ENCODE results near the gene TMEM131.

TMEM131 gene

DNA sequence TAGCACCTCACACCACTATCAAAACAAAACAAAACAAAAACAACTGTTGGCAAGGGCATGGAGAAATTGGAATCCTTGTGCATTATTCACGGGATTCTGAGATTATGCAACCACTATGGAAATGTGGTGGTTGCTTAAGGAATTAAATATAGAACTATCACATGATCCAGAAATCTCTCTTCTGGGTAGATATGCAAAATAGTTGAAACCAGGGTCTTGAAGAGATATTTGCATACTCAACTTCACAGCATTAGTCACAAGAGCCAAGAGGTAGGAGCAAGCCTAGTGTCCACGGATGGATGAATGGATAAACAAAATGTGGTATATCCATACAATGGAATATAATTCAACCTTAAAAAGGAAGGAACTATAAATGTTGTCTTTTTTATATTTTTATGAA, 7.0 kb downstream of the TMEM131 start:
- no peak overlapping the region for H3K4me3 ChIP-seq (ENCODE audit: low read length)
- DNase-seq (ENCODE audit: low read depth) = peak; percentile 10
- no peak for TF ChIP-seq CTCF (conservative IDR thresholded peaks at IDR 0.05; ENCODE audit: low read length)

GRCh38 chr2:97985998-97986397, 9.8 kb downstream of the TMEM131 start:
- no peak overlapping the region for H3K4me3 ChIP-seq (ENCODE audit: low read length)
- no peak for DNase-seq (ENCODE audit: low read depth)
- TF ChIP-seq CTCF (conservative IDR thresholded peaks at IDR 0.05; ENCODE audit: low read length) = no peak

DNA sequence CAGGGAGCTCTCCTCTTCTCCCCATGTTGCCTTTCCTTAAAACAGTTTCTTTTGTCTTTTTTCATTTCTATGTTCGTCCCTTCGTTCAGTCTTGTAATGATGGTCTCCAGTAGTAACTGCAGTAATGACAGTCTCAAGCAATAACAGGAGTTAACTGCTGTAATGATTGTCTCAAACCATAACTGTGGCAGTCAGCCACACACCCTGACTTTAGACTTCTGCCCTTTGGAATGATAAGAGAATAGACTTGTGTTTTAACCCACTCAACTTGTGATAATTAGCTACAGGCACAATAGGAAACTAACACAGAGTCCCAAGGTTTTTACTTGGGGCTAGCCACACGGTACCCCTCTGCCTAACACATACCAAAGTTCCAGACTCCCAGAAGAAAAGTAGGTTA, 12.1 kb downstream of the TMEM131 start:
- no peak overlapping the region for H3K4me3 ChIP-seq (ENCODE audit: low read length)
- TF ChIP-seq CTCF (conservative IDR thresholded peaks at IDR 0.05; ENCODE audit: low read length) = no peak
- DNase-seq (ENCODE audit: low read depth) = no peak

- TF ChIP-seq CTCF (conservative IDR thresholded peaks at IDR 0.05; ENCODE audit: low read length) = no peak
- no peak overlapping the region for H3K4me3 ChIP-seq (ENCODE audit: low read length)
- DNase-seq (ENCODE audit: low read depth) = no peak
Observed at GRCh38 chr2:97983134-97983533, 12.6 kb downstream of the TMEM131 start.

DNA sequence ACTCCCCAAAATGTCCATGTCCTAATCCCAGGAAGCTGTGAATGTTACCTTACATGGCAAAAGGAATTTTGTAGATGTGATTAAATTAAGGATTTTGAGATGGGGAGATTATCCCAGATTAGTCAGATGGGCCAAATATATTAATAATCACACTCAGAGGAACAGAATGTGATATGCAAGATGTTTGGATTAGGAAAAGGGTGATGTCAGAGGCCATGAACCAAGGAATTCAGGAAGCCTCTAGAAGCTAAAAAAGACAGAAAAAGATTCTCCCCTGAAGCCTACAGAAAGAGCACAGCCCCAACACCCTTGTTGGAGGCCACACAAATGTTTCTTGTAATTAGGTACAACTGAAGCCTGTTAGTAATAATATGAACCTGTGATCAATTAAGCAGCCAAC, 13.1 kb downstream of the TMEM131 start:
- DNase-seq (ENCODE audit: low read depth) = peak; percentile 21
- TF ChIP-seq CTCF (conservative IDR thresholded peaks at IDR 0.05; ENCODE audit: low read length) = no peak
- H3K4me3 ChIP-seq (ENCODE audit: low read length) = no peak overlapping the region

DNA sequence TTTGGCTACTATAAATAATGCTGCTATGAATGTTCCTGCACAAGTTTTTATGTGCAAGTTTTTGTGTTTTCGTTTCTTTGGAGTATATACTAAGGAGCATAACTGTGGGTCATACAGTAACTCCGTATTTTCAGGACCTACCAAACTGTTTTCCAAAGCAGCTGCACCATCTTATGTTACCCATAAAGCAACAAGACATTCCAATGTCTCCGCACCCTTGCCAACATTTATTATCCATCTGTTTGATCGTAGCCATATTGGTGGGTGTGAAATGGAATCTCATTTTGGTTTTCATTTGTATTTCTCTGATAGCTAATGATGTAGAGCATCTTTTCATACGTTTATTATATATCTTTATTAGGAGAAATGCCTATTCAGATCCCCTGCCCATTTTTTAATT, 13.8 kb downstream of the TMEM131 start:
- DNase-seq (ENCODE audit: low read depth) = no peak
- TF ChIP-seq CTCF (conservative IDR thresholded peaks at IDR 0.05; ENCODE audit: low read length) = no peak

GRCh38 chr2:97979904-97980303, 15.8 kb downstream of the TMEM131 start:
- H3K4me3 ChIP-seq (ENCODE audit: low read length) = no peak overlapping the region
- DNase-seq (ENCODE audit: low read depth) = no peak
- TF ChIP-seq CTCF (conservative IDR thresholded peaks at IDR 0.05; ENCODE audit: low read length) = no peak

More for the DNA sequence above, 13.8 kb downstream of the TMEM131 start:
- no peak overlapping the region for H3K4me3 ChIP-seq (ENCODE audit: low read length)

Measured in AG10803 (cell line).